ENCODE results near the gene LCN15. TPM values are rescaled to one million over a fixed set of nuclear protein-coding genes. Genes with fewer than 3 reads are reported as not detected.
"Not testable (repeated sequence)": the region's sequence is repeated elsewhere in the genome, so short reads cannot be mapped to it uniquely, and the experiment has no call there.

Gene LCN15
- total RNA-seq, 2 donors from 2014 or later: not detected

DNA sequence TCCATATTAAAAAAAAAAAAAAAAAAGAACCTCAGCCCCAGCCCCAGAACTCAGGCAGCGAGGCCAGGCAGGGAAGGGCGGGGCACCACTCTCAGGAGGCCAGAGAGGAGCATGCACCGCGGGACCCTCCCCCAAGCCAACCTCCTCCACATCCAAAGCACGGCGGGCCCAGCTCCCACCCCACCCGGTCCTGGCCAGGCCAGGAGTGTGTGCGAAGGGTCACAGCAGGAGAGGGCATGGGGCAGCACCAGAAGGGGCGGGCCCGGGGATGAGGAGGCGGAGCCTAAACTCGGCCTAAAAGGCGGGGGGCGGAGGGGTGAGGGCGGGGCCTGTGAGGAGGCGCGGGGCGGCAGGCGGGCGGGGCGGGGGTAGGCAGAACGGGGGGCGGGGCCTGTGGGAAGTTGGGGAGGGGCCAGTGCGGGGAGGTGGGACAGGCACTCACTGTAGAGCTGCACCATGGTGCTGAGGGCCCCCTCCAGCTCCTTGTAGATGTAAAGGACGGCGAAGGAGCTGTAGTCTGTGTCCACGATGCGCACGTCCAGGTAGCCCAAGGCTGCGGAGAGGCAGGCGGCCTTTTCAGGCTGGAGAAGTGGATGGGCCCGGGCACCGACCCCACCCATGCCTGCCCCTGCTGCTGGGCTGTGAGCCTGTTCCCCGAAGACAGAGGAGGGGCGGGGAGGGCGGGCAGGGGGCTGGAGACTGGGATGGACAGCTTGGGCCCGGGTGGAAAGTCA, 1.2 kb downstream of the LCN15 start:
- Histone ChIP-seq H3K4me3 (no peak overlapping the region), H3K27ac (no peak overlapping the region), H3K4me1 (ENCODE audit: control insufficient read depth in 1 of 2, low read depth in 2 of 2) (no peaks in the 10 kb centered on the region), H3K36me3 (no peaks in the 10 kb centered on the region), H3K27me3 (replicated peaks; ENCODE audit: insufficient read depth) (no peaks in the 10 kb centered on the region), H3K9me3 (no peaks in the 10 kb centered on the region)
- DNase-seq (ENCODE audit: low spot score) (no peak), ATAC-seq (ENCODE audit: insufficient number of reproducible peaks, low FRiP score, low read depth) (no peak)
- TF ChIP-seq, protein P1, sequence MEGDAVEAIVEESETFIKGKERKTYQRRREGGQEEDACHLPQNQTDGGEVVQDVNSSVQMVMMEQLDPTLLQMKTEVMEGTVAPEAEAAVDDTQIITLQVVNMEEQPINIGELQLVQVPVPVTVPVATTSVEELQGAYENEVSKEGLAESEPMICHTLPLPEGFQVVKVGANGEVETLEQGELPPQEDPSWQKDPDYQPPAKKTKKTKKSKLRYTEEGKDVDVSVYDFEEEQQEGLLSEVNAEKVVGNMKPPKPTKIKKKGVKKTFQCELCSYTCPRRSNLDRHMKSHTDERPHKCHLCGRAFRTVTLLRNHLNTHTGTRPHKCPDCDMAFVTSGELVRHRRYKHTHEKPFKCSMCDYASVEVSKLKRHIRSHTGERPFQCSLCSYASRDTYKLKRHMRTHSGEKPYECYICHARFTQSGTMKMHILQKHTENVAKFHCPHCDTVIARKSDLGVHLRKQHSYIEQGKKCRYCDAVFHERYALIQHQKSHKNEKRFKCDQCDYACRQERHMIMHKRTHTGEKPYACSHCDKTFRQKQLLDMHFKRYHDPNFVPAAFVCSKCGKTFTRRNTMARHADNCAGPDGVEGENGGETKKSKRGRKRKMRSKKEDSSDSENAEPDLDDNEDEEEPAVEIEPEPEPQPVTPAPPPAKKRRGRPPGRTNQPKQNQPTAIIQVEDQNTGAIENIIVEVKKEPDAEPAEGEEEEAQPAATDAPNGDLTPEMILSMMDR (IDR thresholded peaks at IDR 0.05): no peak

DNA sequence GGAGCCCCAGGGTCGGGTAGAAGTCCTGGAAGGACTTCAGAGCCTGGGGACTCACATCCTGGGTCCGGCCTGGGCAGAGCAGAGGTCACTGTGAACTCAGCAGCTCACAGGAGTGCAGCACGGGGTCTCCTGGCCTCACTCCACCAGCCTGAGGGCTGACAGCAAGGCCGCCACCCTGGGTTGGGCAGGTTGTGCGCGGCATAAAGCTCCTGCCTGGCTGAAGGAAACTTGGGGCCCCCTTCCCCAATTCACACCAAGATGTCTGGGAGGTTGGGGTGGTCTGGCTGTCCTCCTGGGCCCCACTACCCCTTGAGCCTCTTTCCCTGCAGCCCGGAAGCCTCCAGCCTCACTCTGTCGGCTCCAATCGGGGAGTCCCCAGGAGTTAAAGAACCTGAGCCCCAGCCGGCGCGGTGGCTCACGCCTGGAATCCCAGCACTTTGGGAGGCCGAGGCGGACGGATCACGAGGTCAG, 2.1 kb downstream of the LCN15 start:
- H3K4me3 ChIP-seq: no peak overlapping the region
- no peak overlapping the region for H3K27ac ChIP-seq
- no peaks in the 10 kb centered on the region for H3K4me1 ChIP-seq (ENCODE audit: control insufficient read depth in 1 of 2, low read depth in 2 of 2)
- DNase-seq (ENCODE audit: low spot score) (no peak), ATAC-seq (ENCODE audit: insufficient number of reproducible peaks, low FRiP score, low read depth) (no peak)
- H3K9me3 ChIP-seq: no peaks in the 10 kb centered on the region
- no peaks in the 10 kb centered on the region for H3K36me3 ChIP-seq
- TF ChIP-seq, protein P1 (IDR thresholded peaks at IDR 0.05): no peak
- H3K27me3 ChIP-seq (replicated peaks; ENCODE audit: insufficient read depth): no peaks in the 10 kb centered on the region

DNA sequence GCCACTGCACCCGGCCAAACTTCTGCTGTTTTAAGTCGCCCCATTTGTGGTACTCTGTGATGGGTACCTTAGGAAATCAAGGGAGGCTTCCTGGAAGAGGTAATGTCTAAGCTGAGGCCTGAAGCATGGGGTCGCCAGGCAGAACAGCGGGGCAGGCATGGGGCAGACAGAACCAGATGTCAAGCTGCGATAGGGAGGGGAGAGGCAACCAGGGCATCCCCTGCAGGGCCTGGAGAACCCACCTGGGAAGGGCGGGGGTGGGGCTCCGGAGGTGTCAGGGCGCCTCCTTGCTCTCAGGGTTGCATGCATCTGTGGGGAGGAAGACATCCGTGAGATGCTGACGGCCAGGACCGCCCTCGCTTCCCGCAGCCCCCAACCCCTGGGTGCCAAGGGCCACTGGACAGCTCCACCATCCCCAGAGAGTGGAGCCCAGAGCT, 2.8 kb downstream of the LCN15 start:
- ATAC-seq (ENCODE audit: insufficient number of reproducible peaks, low FRiP score, low read depth): no peak
- TF ChIP-seq, protein P1 (IDR thresholded peaks at IDR 0.05): no peak
- no peak overlapping the region for H3K4me3 ChIP-seq
- H3K27ac ChIP-seq: no peak overlapping the region
- no peaks in the 10 kb centered on the region for H3K36me3 ChIP-seq
- no peaks in the 10 kb centered on the region for H3K27me3 ChIP-seq (replicated peaks; ENCODE audit: insufficient read depth)
- H3K4me1 ChIP-seq (ENCODE audit: control insufficient read depth in 1 of 2, low read depth in 2 of 2): no peaks in the 10 kb centered on the region
- no peak for DNase-seq (ENCODE audit: low spot score)
- H3K9me3 ChIP-seq: no peaks in the 10 kb centered on the region

DNA sequence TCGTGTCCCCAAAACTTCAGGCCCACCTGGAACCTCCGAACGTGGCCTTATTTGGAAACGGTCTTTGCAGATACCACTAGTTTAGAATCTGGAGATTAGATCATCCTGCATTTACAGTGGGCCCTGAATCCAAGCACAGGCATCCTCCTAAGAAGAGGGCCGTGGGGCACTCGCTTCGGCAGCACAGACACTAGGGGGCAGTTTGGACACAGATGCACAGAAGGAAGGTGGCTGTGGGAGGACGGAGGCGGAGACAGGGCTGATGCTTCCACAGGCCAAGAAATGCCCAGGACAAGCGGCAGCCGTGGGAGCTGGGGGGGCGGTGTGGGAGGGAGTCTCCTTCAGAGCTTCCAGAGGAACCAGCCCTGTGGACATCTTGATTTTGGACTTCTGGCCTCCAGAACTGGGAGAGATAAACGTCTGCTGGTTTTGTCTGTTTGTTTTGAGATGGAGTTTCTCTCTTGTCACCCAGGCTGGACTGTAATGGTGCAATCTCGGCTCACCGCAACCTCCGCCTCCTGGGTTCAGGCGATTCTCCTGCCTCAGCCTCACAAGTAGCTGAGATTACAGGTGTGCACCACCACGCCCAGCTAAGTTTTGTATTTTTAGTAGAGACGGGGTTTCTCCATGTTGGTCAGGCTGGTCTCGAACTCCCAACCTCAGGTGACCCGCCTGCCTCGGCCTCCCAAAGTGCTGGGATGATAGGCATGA, 3.3 kb downstream of the LCN15 start:
- not testable (repeated sequence) for H3K27ac ChIP-seq; ATAC-seq (ENCODE audit: insufficient number of reproducible peaks, low FRiP score, low read depth); H3K4me3 ChIP-seq; DNase-seq (ENCODE audit: low spot score); H3K9me3 ChIP-seq; H3K36me3 ChIP-seq; H3K4me1 ChIP-seq (ENCODE audit: control insufficient read depth in 1 of 2, low read depth in 2 of 2); H3K27me3 ChIP-seq (replicated peaks; ENCODE audit: insufficient read depth)
- TF ChIP-seq, protein P1 (IDR thresholded peaks at IDR 0.05): peak; percentile 8

DNA sequence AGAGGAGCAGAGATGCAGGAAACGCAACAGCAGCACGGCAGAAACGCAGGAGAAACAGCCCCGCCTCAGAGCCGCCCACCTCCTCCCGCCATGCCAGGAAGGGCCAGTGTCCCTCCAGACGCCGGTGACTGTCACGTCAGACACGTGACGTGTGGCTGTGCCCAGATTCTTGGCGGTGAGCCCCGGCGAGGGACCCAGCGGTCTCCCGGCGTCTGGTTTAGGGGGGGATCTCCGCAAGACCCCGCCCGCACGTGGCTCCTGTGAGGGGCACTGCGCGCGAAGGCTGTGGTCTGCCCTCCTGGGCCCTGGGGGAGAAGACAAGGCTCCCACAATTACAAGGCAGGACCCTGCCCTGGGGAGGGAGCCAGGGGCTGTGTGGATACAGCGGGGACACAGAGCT, 3.9 kb downstream of the LCN15 start:
- no peak overlapping the region for H3K4me3 ChIP-seq
- TF ChIP-seq, protein P1 (IDR thresholded peaks at IDR 0.05): no peak
- H3K27me3 ChIP-seq (replicated peaks; ENCODE audit: insufficient read depth): no peaks in the 10 kb centered on the region
- DNase-seq (ENCODE audit: low spot score) (no peak), ATAC-seq (ENCODE audit: insufficient number of reproducible peaks, low FRiP score, low read depth) (no peak)
- H3K36me3 ChIP-seq: no peaks in the 10 kb centered on the region
- H3K27ac ChIP-seq: no peak overlapping the region
- H3K9me3 ChIP-seq: no peaks in the 10 kb centered on the region
- no peaks in the 10 kb centered on the region for H3K4me1 ChIP-seq (ENCODE audit: control insufficient read depth in 1 of 2, low read depth in 2 of 2)

All from thoracic aorta (tissue), 2 donors.